GM19238 (cell line): ENCODE measurements around the gene ERBB3.
"Not testable (repeated sequence)": the region's sequence is repeated elsewhere in the genome, so short reads cannot be mapped to it uniquely, and the experiment has no call there.

Experiments used
- DNase-seq: peaks from one replicate; pipeline ENCODE4 v3.0.0; 2011; ENCODE audit warnings: low spot score; ENCODE audit not compliant: insufficient read length

ERBB3 gene

DNA sequence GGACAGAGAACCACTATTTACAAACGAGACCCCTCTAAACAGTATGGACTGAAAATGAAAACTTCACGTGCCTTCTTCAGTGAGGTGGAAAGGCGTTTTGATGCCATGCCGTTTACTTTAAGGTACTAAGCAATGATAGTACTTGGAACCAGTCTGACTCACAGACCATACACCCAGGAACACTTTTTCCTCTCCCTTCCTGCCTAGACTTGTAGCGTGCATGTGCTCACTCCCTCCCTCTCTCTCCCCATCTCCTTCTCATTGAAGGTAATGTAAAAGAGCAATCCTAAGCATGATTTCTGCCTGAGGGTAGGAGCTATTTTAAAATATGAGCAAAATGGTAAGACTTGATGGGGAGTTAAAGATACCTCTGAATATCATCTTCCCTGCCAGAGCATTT lies 30.6 kb downstream of the ERBB3 start:
- DNase-seq: no peak

DNA sequence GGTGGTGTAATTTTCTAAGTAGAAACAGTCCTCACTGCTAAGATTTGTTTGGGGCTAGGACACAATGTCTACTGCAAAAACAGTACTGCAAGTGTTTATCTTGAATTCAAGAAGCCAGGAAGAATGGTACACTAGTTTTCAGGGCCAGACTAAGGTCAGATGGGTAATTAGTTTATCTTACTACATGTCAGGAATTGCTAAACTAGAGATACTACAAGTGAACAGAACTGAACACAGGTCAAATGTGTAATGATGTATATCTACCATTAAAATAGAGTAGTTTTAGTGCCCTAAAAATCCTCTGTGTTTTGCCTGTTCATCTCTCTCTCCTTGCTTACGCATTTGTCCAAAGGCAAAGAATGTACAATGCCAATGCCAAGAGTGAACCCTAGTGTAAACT lies 34.1 kb downstream of the ERBB3 start:
- DNase-seq: no peak

DNA sequence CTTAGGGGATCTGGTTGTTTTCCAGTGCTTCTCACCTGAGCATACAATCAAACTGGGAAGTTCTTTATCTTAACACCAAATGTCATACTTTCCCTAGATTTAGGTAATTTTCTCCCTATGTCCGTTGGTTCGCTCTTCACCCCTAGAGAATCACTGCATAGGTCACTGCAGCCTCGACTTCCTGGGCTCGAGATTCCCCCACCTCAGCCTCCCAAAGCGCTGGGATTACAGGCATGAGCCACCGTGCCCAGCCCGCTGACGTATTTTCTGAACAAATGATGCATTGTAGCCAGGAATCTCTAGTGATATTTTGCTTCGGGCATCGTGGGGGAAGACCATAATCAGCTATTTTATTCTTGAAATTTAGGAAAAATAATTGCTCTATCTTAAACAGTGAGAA lies 35.4 kb downstream of the ERBB3 start:
- no peak for DNase-seq

DNA sequence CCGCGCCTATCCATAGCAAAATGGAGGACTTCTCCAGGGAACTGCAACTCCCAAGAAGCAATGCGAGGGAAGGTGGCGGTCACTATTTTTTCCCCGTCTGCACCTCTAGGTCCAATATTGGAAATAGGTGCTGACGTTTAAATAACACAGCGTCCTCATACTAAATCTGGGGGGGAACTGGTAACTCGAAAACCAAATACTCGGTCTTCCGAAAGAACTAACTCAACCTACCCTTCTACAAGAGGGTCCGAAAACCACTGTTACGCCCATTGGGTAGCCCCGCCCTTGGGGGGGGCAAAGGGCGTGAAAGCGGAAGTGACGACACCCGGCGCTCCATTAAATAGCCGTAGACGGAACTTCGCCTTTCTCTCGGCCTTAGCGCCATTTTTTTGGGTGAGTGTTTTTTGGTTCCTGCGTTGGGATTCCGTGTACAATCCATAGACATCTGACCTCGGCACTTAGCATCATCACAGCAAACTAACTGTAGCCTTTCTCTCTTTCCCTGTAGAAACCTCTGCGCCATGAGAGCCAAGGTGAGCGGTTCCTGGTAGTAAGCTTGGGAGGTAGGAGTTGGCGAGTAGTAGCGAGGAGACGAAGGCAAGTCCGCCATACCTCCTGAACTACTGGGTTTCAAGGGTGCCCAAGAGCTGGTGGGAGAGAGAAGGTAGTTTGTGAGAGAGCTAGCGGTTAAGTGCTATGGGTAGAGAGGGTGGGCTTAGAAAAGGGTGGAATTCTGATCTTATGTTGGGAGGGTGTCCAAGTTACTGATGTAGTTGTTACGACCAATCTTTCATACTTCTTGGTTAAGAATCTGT lies 36.5 kb downstream of the ERBB3 start, which contains the start of gene RPL41:
Gene RPL41 (plus strand): TSS at position 367 of the 815 bp plus-strand sequence.
- peak; percentile 61 for DNase-seq

DNA sequence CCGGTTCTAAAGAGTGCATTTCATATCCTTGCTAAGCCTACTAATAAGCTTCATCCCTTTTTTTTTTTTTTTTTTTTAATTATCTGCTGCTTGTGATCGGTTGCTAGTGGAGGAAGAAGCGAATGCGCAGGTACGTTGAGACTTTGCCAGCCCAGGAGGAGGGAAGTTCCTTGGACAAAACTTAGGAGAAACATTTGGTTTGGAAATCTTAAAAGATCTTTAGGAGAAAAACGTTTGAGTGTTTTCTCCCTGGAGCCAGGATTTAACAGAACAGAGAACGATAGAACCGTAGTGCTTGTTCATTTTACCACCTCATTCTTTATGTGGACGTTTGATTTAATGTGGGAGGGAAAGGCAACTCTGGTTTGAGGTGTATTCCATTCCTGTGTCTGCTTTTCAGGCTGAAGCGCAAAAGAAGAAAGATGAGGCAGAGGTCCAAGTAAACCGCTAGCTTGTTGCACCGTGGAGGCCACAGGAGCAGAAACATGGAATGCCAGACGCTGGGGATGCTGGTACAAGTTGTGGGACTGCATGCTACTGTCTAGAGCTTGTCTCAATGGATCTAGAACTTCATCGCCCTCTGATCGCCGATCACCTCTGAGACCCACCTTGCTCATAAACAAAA lies 37.2 kb downstream of the ERBB3 start:
- DNase-seq: not testable (repeated sequence)

DNA sequence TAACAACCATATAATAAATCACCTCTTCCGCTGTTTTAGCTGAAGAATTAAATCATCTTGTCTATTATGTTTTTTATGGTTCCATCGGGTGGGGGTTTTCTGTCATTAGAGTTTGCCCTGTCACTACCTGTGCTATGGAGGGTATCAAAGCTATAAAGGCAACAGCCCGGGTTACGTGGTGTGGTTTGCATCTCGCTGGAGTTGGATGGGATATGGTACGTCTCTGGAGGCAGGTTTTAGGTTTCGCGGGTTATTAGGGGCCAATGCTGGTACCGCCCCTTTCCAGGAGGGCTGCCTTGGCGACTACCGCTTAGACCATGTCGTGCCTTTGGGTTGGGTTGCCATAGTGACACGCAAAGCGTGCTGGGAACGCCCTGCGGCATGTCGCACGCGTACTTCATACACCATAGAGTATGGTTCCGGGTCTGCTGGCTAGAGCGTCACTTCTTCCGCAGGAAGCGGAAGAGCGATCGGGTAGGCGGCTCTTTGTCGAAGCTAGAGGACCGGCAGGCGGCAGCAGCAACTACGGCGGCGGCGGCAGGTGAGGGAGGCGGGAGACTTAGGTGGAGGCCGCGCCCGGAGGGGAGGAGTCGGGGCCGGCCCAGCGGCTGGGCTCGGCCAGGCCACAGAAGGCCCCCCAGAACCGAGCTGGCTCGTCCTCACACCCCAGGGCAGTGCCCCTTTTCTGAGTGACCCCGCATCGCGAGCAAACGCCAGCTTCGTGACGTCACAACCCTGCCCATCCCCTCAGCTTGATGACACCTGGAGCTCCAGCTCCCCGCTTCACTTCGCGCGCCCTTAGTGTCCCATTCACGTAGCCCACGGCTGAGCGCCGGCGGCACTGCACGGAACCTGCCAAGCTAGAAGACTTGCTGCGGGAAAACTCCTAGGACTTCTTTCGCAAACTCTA lies 38.1 kb downstream of the ERBB3 start, which contains the start of gene ZC3H10:
Gene ZC3H10 (plus strand): TSS at position 489 of the 910 bp plus-strand sequence. CDS start 2,297 bp downstream, outside the sequence.
- DNase-seq: peak; percentile 81

DNA sequence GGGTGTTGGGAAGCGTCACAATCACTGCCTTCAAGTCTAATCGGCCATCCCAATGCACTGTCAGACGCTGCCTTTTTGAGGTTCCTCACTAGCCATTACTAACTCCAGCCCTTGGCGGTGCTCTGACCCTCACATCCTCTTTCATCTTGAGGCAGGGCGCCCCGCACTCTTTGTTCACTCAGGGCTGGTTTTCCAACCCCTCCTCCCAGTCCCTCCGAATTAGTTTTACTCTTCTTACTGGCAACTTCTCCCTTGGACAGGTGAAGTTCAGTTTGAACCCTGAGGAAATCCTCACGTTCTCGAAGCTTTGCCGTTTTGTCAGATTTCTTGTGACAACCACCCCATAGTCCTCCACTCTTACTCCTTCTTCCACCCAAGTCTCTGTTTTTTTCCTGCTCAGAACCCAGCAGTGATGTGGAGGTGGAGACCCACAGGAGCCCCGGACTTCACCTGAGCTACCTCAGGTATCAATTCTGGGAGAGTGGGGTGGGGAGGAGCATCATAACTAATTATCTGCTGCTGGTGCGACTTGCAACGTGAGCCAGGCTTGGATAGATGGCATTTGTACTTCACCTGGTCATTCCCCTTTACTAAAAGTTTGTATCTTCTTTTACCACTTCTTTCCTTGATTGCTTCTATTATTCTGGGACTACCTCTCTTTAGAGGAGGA lies 38.9 kb downstream of the ERBB3 start:
- no peak for DNase-seq

DNA sequence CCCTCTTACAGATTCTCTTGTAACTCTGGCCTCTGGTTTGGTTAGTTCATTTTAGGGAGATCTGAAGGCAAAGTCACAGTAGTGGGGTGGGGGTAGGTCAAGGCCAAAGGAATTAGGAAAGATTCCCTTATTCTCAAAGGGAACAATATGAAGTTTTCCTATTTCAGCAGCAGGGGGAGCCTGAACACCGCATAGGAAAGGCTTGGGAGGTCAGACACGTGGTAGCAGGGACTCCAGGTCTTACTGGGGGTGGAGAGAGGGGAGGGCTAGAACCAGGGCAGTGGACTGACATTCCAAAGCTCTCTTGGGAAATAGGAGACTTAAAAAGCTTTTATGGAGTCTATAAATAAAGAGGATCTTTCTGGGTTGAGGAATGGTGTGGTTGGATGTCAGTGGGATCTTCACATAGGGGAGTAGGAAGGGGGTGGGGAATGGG lies 39.4 kb downstream of the ERBB3 start:
- DNase-seq: no peak

DNA sequence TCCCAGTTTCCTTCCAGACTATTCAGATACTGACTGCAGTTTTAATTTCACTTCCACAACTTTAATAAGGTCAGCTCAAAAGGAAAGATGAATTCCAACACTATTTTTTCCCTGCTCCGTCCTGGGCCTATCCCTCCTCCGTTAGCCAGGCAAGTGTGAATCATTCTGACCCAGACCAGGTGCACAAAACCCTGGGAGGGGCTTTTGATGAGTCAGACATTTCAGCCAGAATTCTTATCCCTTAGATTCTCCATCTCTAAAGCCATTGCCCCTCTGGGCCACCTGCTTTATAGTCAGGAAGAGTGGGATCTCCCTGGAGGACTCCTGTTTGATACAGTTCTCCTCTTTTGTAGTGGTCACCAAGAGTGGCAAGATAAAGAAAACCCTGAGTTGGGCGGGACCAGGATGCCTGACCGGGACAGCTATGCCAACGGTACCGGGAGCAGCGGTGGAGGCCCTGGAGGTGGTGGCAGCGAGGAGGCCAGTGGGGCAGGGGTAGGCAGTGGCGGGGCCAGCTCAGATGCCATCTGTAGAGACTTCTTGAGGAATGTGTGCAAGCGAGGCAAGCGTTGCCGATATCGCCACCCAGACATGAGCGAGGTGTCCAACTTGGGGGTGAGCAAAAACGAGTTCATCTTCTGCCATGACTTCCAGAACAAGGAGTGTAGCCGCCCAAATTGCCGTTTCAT lies 40.3 kb downstream of the ERBB3 start:
- DNase-seq: no peak

DNA sequence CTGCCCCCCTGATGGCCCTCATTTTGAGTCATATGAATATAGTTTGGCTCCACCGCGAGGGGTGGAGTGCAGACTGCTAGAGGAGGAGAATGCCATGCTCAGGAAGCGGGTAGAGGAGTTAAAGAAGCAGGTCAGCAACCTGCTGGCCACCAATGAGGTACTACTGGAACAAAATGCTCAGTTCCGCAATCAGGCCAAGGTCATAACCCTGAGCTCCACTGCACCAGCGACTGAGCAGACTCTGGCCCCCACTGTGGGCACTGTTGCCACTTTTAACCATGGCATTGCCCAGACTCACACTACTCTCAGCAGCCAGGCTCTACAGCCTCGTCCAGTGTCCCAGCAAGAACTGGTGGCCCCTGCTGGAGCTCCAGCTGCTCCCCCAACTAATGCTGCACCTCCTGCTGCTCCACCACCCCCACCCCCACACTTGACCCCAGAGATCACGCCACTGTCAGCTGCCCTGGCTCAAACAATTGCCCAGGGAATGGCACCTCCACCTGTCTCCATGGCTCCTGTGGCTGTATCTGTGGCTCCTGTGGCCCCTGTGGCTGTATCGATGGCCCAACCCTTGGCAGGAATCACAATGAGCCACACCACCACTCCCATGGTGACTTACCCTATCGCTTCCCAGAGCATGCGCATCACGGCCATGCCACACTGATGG lies 41.4 kb downstream of the ERBB3 start:
- no peak for DNase-seq

DNA sequence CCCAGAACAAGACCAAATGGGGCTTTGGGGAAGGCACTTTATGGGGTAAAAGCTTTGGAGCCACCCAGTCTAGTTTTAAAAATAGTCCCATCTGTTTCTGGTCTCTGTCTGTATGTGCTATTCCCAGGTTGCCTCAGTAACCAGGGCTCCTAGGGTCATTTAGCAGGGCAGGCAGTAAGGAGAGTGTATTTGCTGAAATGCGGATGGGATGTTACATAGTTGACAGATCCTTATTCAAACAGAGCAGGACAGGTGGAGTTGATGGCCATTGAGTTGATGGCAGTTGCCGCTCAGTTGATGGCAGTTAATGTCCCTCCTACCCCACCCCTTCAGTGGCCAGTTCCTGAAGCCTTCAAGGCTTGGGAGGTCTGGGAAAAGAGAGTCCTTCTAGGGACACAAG lies 42.7 kb downstream of the ERBB3 start:
- DNase-seq: no peak

DNA sequence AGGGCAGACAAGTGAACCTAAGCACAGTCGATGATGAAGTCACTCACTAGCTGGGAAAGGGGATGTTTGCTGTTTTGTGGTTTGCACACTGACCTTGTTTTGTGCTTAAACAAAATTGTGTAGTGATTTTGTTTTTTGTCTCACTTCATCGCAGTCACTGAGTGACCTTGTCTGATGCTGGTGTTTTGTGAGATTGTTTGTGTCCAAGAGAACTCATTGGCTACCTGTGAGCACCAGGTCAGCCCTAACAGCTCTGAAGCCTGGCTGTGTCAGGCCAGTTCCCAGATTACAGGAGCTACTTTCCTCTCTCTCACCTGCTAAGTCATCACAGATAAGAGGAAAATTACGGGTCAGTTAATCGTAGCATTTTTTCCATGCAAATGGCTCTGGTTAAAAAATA lies 44.2 kb downstream of the ERBB3 start:
- no peak for DNase-seq

DNA sequence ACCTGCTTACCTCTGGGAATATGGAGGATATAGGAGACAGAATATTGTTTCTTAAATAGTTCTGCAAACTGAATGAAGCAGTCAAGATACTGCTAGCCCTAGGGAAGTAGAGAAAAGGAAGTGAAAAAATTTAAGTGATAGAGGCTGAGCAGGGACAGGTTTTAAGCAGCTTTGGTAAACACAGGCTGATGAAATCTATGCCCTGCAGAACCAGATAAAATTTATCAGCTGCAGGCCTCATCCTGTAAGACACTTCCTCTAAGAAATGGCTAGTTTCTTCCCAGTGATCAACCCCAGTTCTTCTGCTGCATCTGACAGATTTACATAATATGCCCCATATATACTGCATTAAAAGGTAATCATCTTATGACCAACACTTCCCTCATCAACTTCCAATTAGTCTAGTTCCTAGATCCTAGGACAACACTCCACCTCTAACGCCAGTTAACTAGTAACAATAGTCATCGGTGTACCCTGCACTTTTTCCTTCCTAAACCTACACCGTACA lies 46.8 kb downstream of the ERBB3 start:
- no peak for DNase-seq

DNA sequence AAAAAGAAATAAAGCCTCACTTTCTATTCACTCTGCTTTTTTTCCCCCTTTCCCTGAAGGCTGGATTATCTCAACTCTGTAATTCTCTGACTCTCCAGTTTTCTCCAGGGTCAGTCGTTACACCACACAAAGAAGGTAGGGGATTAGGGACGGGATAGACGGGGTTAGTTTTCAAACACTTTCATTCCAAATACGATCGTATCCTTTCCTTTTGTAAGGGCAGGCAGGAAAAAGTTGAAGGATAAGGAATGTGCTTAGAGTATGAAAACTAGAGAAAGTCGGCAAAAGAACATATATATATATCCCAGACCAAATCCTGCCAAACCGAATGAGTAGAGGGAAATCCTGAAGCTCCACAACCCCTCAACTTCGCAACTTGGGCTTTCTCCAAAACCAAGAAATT lies 47.5 kb downstream of the ERBB3 start:
- DNase-seq: no peak

DNA sequence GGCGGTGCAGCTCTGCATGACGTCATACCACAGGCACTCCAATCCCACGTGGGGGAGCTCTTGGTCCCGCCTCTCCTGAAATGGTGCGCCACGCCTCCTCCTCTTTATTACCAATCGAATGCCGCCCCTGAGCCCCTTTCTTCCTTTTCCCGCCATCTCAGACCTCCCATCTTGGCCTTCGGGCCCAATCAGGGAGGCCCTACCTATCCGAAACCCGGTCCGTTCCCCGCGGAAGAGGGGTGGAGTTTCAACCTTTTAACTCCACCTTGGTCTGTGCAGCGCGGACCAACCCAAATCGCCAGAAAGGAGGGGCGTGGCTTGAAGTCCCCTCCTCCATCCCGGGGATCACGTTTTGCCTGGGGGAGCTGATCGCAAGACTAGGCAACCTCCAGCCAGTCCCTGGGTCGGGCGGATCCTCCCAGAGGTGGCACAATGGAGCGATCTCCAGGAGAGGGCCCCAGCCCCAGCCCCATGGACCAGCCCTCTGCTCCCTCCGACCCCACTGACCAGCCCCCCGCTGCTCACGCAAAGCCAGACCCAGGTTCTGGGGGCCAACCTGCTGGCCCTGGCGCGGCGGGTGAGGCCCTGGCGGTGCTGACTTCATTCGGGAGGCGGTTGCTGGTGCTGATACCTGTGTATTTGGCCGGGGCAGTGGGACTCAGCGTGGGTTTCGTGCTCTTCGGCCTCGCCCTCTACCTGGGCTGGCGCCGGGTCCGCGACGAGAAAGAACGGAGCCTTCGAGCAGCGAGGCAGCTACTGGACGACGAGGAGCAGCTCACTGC lies 48.1 kb downstream of the ERBB3 start, which contains the start of gene ESYT1:
Gene ESYT1 (plus strand): TSS at position 380 of the 782 bp plus-strand sequence. CDS start 53 bp downstream, at position 433.
- DNase-seq: peak; percentile 90

DNA sequence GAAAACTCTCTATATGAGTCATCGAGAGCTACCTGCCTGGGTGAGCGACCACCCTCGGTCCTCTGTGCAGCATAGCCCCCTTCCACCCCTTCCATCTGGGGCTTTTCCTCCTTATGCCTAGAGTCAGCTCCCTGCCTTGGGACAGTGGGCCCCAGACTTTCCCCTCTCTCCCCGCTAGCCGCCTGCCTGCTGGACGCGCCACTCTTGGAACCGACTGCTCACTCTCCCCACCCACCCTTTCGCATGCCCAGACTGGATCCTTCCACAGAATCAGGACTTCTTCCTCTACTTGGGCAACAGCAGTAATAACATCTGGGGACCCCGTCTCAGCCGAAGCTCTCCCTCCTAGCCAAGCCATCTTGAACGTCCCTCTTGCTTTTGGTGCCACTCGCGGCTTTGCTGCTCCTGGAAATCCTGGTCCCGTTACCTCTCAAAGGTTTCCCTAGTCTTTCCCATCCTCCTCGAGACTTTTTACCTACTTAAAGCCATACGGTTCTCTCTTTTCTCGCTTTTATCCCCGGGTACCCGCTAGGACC lies 48.8 kb downstream of the ERBB3 start:
- DNase-seq: no peak

DNA sequence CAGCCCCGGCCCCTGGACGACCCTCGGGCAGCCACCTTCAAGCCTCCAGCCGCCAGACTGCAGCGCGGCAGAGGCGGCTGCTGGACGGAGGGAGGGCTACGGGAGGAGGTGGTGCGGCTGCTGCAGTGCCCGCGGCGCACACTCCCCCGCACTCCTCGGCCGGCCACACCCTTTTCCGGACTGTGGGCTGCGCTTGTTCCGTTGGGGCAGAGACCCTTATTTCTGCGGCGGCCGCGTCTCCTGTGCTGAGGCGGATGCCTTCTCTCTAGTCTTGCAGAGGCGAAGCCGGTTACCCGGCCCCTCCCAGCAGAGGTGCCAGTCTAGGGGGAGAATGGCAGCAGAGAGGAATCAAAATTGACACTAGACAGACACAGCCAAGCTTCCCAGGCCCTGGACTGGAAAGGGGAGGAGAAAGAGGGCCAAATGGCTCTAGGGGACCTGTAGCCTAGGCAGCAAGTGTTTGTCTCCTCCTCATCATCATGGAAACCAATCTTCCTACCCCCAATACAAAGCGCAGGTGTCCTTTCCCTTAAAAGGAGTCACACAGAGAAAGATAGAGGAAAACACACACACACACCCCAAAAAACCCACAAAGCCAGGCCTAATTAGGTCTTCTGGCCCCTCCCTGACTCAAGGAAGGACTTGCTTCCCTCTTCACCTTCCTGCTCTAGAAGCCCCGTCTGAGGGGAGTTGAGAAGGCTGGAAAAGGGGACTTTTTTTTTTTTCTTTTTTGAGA lies 49.4 kb downstream of the ERBB3 start:
- DNase-seq: peak; percentile 44

DNA sequence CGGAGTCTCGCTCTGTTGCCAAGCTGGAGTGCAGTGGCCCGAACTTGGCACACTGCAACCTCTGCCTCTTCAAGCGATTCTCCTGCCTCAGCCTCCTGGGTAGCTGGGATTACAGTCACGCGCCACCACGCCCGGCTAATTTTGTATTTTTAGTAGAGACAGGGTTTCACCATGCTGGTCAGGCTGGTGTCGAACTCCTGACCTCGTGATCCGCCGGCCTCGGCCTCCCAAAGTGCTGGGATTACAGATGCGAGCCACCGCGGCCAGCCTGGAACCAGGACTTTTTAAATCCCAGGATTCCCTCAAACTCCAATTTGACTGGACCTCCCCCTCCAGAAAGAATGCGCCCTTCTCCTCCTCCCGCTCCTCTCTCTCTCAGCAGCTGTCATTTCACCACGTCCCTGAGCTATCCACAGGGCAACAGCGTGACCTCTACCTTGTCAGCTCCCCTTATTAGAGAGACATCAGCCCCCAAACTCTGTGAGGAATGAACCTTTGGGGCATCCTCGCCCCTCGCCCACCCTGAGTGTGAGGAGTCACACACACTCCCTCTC lies 50.1 kb downstream of the ERBB3 start:
- DNase-seq: no peak
